COLO668 (cell line): ENCODE results near the gene F8A3.
"Not testable (repeated sequence)": the region's sequence is repeated elsewhere in the genome, so short reads cannot be mapped to it uniquely, and the experiment has no call there.

Source experiments
- DNase-seq: peaks from one replicate; lab custom pipeline; 2025; ENCODE audit not compliant: unreplicated experiment; lab: John Stamatoyannopoulos, UW

F8A3 gene

GRCh38 chrX:155458471-155458870, at the start of gene F8A3:
TSS of gene F8A3 (minus strand) at chrX:155458620. CDS start at chrX:155458600, 20 bp downstream.
- not testable (repeated sequence) for DNase-seq

- no peak for DNase-seq
Observed at GRCh38 chrX:155505296-155505695, 46.9 kb upstream of the F8A3 start.

GRCh38 chrX:155495134-155495533, 36.7 kb upstream of the F8A3 start:
- DNase-seq = not testable (repeated sequence)

GRCh38 chrX:155491421-155491820, 33.0 kb upstream of the F8A3 start:
- DNase-seq = not testable (repeated sequence)

GRCh38 chrX:155477136-155477535, 18.7 kb upstream of the F8A3 start:
- not testable (repeated sequence) for DNase-seq

- DNase-seq = not testable (repeated sequence)
Observed at GRCh38 chrX:155466269-155466938, 8.0 kb upstream of the F8A3 start.

- not testable (repeated sequence) for DNase-seq
Observed at GRCh38 chrX:155460501-155460900, 2.1 kb upstream of the F8A3 start.

- not testable (repeated sequence) for DNase-seq
Observed at GRCh38 chrX:155457761-155458447, 516 bp downstream of the F8A3 start.

GRCh38 chrX:155441097-155441496, 17.3 kb downstream of the F8A3 start:
- DNase-seq = no peak

GRCh38 chrX:155435744-155436112, 22.7 kb downstream of the F8A3 start:
- no peak for DNase-seq

- DNase-seq = no peak
Observed at GRCh38 chrX:155434906-155435743, 23.3 kb downstream of the F8A3 start.

- DNase-seq = no peak
Observed at GRCh38 chrX:155417769-155418168, 40.7 kb downstream of the F8A3 start.
